Muscle of arm (tissue), 12 donors: ENCODE results near the gene NFATC2. TPM values are rescaled to one million over a fixed set of nuclear protein-coding genes. Genes with fewer than 3 reads are reported as not detected.
"Not testable (repeated sequence)": the region's sequence is repeated elsewhere in the genome, so short reads cannot be mapped to it uniquely, and the experiment has no call there.

Experiments used
- DNase-seq: peaks from one replicate; pipeline ENCODE4 v3.0.0-alpha.2; 2013
- polyA plus RNA-seq, 12 donors: library from polyadenylated mRNA; unstranded; fragments of 120-200 nt; gene quantifications; one replicate each; pipeline ENCODE4 v1.2.1, GENCODE V29; 2013; ENCODE audit not compliant: insufficient read length in 12 of 12

NFATC2 gene
- polyA plus RNA-seq, 12 donors: 4.4 to 12.9 (median 5.9) TPM; not detected in 1

- DNase-seq: no peak
Measured at GRCh38 chr20:51495921-51496545, 46.5 kb downstream of the NFATC2 start.

DNA sequence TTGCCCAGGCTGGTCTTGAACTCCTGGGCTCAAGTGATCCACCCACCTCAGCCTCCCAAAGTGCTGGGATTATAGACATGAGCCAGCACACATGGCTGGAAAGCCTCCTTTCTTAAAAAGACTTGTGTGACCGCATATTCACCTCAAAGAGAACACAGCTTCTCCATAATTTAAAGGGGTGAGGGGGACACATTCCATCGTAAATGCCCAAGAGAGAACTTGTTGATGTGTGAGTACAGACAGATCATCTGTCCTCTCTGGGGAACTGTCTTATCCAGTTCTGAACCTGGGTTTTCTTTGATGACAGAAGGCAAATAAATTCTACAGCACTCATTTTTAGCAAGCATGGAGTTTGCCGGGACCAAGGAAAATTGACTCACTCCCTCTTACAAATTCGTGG is 47.2 kb downstream of the NFATC2 start:
- no peak for DNase-seq

- DNase-seq: no peak
Measured at GRCh38 chr20:51494241-51495110, 48.0 kb downstream of the NFATC2 start.

DNA sequence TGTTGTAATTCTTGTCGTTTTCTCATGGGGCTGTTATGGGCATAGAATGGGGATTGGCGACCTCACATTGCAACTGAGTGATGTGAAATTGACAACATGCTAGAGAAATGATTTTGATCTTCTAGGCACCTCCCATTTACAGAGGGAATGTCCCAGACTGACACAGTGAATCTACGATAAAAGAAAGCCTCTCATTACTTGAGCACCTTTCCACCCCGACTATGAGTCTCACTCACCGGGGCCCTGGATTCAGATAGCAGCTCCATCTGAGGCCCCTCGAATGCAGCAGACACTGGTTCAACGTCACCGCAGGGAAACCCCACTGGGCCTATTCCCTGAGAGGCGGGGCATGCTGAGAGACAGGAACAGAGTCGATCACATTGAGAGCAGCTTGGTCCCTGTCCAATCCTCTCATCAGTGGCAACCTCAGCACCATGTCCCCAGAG is 49.1 kb downstream of the NFATC2 start:
- DNase-seq: no peak

GRCh38 chr20:51492167-51493092 is 50.1 kb downstream of the NFATC2 start:
- DNase-seq: peak; percentile 37

GRCh38 chr20:51491393-51491792 is 51.1 kb downstream of the NFATC2 start:
- DNase-seq: no peak

DNA sequence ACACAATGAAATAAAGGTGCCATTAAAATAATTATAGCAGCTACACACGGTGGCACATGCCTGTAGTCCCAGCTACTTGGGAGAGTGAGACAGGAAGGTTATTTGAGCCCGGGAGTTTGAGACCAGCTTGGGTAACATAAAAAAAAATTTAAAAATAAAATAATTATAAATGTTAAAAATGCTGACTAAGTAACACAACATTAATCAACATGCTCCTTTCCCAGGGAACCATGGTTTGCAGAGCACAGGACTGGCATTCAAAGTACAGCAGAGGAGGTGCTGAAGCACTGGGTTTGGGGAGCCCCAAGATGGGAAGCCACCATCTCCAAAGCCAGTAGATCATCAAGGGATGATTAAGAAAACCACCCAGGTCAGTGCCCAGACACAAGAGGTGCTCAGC is 51.9 kb downstream of the NFATC2 start:
- no peak for DNase-seq

DNA sequence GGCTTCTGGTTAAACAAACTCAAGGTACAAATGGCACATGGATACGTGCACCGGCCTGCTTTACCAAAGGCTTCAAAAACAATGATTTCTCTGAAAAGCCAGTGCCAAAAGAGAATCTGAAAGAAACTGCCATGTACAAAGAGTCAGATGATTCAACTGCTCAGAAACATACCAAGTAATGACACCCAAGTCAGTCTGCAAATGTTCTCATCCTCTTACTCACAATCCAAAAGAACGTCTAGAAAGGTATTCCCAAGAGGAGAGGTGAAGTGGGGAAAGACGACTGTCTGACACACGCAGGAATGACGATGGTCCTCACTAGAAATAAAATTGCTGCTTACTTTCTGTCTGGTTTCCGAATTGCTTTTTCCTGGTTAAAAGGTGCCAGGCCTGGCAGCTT is 52.9 kb downstream of the NFATC2 start:
- DNase-seq: no peak

DNA sequence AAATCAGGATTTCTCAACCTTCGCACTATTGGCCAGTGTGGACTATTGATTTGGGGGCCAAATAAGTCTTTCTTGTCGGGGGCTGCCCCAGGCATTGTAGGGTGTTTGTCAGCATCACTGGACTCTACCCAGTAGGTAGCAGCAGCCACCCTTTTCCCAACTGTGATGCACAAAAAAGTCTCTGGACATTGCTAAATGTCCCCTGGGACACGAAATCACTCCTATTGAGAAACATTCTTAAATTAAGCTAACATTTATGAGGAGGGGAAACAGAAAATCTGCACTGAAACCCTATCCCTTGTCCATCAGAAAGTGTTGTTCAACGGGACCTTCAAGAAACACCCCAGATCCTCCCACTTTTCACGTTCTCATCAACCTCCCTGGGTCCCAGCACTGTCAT is 54.2 kb downstream of the NFATC2 start:
- DNase-seq: no peak

GRCh38 chr20:51487565-51488268 is 54.8 kb downstream of the NFATC2 start:
- DNase-seq: peak; percentile 35

DNA sequence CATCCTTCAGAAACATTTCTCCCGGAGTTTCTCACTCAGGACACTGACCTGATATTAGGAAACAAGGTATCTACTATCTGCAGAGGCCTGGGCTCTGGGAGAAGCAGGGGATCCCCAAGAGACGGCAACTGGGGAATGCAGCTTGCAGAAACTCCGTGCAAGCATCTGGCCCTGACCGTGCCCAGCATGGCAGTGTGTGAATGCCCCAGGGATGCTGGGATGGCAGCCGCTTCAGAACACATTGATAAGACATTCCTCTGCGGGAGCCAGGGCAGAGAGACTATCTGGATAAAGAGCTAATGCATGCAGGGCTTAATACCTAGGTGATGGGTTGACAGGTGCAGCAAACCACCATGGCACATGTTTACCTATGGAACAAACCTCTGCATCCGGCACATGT is 55.4 kb downstream of the NFATC2 start:
- DNase-seq: no peak

GRCh38 chr20:51486197-51487005 is 56.1 kb downstream of the NFATC2 start:
- no peak for DNase-seq

- no peak for DNase-seq
Measured at GRCh38 chr20:51484831-51485230, 57.7 kb downstream of the NFATC2 start.

DNA sequence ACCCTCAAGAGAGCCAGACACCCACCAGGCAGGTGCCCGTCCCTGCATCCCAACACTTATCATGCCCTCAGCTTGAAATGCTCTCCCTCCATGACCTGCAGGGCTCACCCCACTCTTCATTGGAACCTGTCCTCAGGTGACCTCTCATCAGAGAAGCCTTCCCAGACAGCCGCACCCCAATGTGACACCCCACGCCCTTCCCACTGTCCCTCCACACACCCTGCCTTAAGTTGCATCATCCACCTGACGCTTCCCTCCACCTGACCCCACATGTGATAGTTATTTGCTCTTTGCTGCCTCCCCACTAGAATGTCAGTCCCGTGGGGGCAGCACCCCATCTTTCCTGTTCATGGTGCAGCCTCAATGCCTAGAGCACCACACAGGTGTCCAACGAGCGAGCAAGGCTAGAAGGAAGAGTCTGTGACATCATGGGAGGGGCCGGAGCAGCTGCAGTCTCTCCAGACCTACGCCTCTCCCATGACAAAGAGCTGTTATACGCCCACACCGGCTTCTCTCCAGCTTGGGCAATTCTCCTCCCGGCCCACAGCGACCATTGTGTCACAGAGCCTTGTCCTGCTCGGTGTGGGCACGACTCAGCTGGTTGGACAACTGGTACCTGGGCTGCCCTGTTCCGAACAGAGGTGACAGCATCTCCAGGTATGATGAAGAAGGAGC is 58.2 kb downstream of the NFATC2 start:
- no peak for DNase-seq

DNA sequence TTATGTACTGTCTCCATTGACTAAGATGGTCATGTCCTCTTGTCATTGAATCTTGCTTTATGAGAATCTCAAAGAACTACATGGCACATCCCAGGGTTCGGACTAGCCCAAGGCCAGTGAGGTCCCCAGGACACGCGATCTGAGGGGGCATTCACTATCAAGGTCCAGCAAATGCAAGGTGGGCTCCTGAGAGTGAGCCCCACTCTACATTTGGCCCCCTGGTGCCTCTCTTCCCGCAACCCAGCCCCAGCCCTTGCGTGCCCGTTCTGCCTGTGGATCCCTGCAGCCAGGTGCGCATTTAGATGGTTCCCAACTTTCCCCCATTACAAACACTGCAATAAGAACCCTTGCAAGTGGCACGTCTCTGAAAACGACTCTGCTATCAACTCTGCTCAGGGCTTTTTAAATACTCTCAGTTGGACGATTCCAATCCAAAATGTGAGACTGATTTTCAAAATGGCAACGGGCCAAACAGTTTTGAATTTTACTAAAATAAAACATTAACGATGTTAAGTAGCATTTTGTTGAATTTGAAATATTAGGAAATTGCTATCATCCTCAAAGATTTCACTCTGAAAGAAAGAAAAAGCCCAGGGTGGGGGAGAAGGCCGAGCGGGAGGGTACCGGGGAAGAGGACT is 59.6 kb downstream of the NFATC2 start:
- no peak for DNase-seq

GRCh38 chr20:51481341-51481914 is 61.1 kb downstream of the NFATC2 start:
- DNase-seq: no peak

GRCh38 chr20:51480507-51481270 is 61.8 kb downstream of the NFATC2 start:
- DNase-seq: no peak

DNA sequence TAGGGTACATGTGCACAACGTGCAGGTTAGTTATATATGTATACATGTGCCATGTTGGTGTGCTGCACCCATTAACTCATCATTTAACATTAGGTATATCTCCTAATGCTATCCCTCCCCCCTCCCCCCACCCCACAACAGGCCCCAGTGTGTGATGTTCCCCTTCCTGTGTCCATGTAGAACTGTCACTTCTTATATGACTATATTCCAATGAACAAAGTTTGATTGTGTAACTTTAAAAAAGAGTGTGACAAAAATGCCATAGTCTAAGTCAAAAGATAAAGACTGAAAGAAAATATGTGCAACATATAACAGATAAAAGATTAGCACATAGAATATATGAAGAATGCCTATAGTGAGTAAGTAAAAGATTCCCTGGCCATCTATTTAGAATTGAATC is 66.4 kb downstream of the NFATC2 start:
- not testable (repeated sequence) for DNase-seq
